T-helper 17 cell (primary cell): ENCODE measurements around the gene DENND4A. TPM values are rescaled to one million over a fixed set of nuclear protein-coding genes. Genes with fewer than 3 reads are reported as not detected.
A peak's percentile ranks its signal among the peaks of the same experiment; 100 is the strongest.
"Not testable (repeated sequence)": the region's sequence is repeated elsewhere in the genome, so short reads cannot be mapped to it uniquely, and the experiment has no call there.

ENCODE experiments used
- ATAC-seq: fragments of 150-1000 bp; cut with Tn5 transposase; 2 replicates; pipeline ENCODE4 v1.10.0; 2021; ENCODE audit warnings: mild to moderate bottlenecking, moderate library complexity
- DNase-seq, 3 donors: peaks; one replicate each; pipeline versions ENCODE4 v3.0.0 to v3.0.0-alpha.2; 2020 to 2021
- H3K9me3 ChIP-seq: one replicate; pipeline ENCODE4 v1.7.0; 2013; ENCODE audit warnings: low read length, mild to moderate bottlenecking; ENCODE audit not compliant: control insufficient read depth, poor library complexity, severe bottlenecking
- H3K27ac Mint-ChIP-seq: one replicate; pipeline ENCODE4 v1.8.0; 2022; ENCODE audit warnings: mild to moderate bottlenecking, moderate library complexity, mixed read lengths
- H3K27me3 Mint-ChIP-seq: one replicate; pipeline ENCODE4 v1.8.0; 2022; ENCODE audit warnings: mixed read lengths
- H3K36me3 Mint-ChIP-seq: one replicate; pipeline ENCODE4 v1.8.0; 2022; ENCODE audit warnings: low read depth, mixed read lengths
- H3K4me1 Mint-ChIP-seq: one replicate; pipeline ENCODE4 v1.8.0; 2022; ENCODE audit warnings: mild to moderate bottlenecking, mixed read lengths
- H3K4me3 Mint-ChIP-seq: one replicate; pipeline ENCODE4 v1.8.0; 2022; ENCODE audit warnings: mild to moderate bottlenecking, moderate library complexity, mixed read lengths
- total RNA-seq, 4 donors: library from RNA in 2 of 4; stranded (reverse) in 2 of 4; gene quantifications; one replicate each; pipeline ENCODE4 v1.2.3 and lab custom pipeline; 2022 to 2026

Gene DENND4A
- total RNA-seq, 2 donors from 2014 or later: 63.5 to 71.7 TPM

GRCh38 chr15:65812467-65812866 is 20.4 kb upstream of the DENND4A start:
- no peak overlapping the region for H3K27ac Mint-ChIP-seq
- H3K36me3 Mint-ChIP-seq: peaks cover 5% of the 10 kb centered on the region
- ATAC-seq (no peak), DNase-seq (no peak)
- H3K4me1 Mint-ChIP-seq: no peaks in the 10 kb centered on the region
- no peak overlapping the region for H3K4me3 Mint-ChIP-seq
- no peaks in the 10 kb centered on the region for H3K9me3 ChIP-seq
- no peaks in the 10 kb centered on the region for H3K27me3 Mint-ChIP-seq

- H3K36me3 Mint-ChIP-seq: peaks cover 5% of the 10 kb centered on the region
- H3K4me3 Mint-ChIP-seq: no peak overlapping the region
- no peaks in the 10 kb centered on the region for H3K27me3 Mint-ChIP-seq
- DNase-seq (no peak), ATAC-seq (no peak)
- no peaks in the 10 kb centered on the region for H3K9me3 ChIP-seq
- no peak overlapping the region for H3K27ac Mint-ChIP-seq
- H3K4me1 Mint-ChIP-seq: no peaks in the 10 kb centered on the region
Measured at GRCh38 chr15:65811835-65812234, 19.7 kb upstream of the DENND4A start.

GRCh38 chr15:65811011-65811733 is 19.1 kb upstream of the DENND4A start:
- H3K4me1 Mint-ChIP-seq, H3K4me3 Mint-ChIP-seq, H3K9me3 ChIP-seq, ATAC-seq, H3K27me3 Mint-ChIP-seq, H3K36me3 Mint-ChIP-seq, DNase-seq, H3K27ac Mint-ChIP-seq: not testable (repeated sequence)

- H3K4me1 Mint-ChIP-seq: peaks cover 2% of the 10 kb centered on the region
- no peaks in the 10 kb centered on the region for H3K27me3 Mint-ChIP-seq
- no peak overlapping the region for H3K4me3 Mint-ChIP-seq
- no peak overlapping the region for H3K27ac Mint-ChIP-seq
- H3K36me3 Mint-ChIP-seq: no peaks in the 10 kb centered on the region
- no peak for ATAC-seq
- DNase-seq: no peak
- no peaks in the 10 kb centered on the region for H3K9me3 ChIP-seq
Measured at GRCh38 chr15:65806397-65806796, 14.3 kb upstream of the DENND4A start.

- no peaks in the 10 kb centered on the region for H3K9me3 ChIP-seq
- peak overlapping the region; percentile 9 for H3K27ac Mint-ChIP-seq
- H3K4me3 Mint-ChIP-seq: no peak overlapping the region
- DNase-seq: no peak
- H3K27me3 Mint-ChIP-seq: no peaks in the 10 kb centered on the region
- H3K4me1 Mint-ChIP-seq: peaks cover 2% of the 10 kb centered on the region
- H3K36me3 Mint-ChIP-seq: no peaks in the 10 kb centered on the region
- no peak for ATAC-seq
Measured at GRCh38 chr15:65805019-65805745, 13.1 kb upstream of the DENND4A start.

- no peaks in the 10 kb centered on the region for H3K9me3 ChIP-seq
- H3K27me3 Mint-ChIP-seq: no peaks in the 10 kb centered on the region
- H3K4me1 Mint-ChIP-seq: peaks cover 4% of the 10 kb centered on the region
- DNase-seq (no peak), ATAC-seq (no peak)
- H3K36me3 Mint-ChIP-seq: no peaks in the 10 kb centered on the region
- no peak overlapping the region for H3K4me3 Mint-ChIP-seq
- H3K27ac Mint-ChIP-seq: peak overlapping the region; percentile 9
Measured at GRCh38 chr15:65804252-65804931, 12.3 kb upstream of the DENND4A start.

GRCh38 chr15:65801229-65801805 is 9.2 kb upstream of the DENND4A start:
- no peak overlapping the region for H3K4me3 Mint-ChIP-seq
- H3K4me1 Mint-ChIP-seq: peaks cover 9% of the 10 kb centered on the region
- H3K36me3 Mint-ChIP-seq: no peaks in the 10 kb centered on the region
- DNase-seq (no peak), ATAC-seq (no peak)
- no peaks in the 10 kb centered on the region for H3K9me3 ChIP-seq
- no peaks in the 10 kb centered on the region for H3K27me3 Mint-ChIP-seq
- peak overlapping the region; percentile 34 for H3K27ac Mint-ChIP-seq

- Mint-ChIP-seq H3K4me1 (peaks cover 18% of the 10 kb centered on the region), H3K36me3 (no peaks in the 10 kb centered on the region), H3K27me3 (no peaks in the 10 kb centered on the region), H3K4me3 (no peak overlapping the region), H3K27ac (peak overlapping the region; percentile 14)
- no peaks in the 10 kb centered on the region for H3K9me3 ChIP-seq
- ATAC-seq (no peak), DNase-seq (no peak)
Measured at GRCh38 chr15:65796610-65797078, 4.6 kb upstream of the DENND4A start.

GRCh38 chr15:65795663-65796216 is 3.6 kb upstream of the DENND4A start:
- Mint-ChIP-seq H3K4me1 (peaks cover 19% of the 10 kb centered on the region), H3K27me3 (no peaks in the 10 kb centered on the region), H3K4me3 (no peak overlapping the region), H3K36me3 (no peaks in the 10 kb centered on the region), H3K27ac (peak overlapping the region; percentile 14)
- DNase-seq: no peak
- ATAC-seq: no peak
- no peaks in the 10 kb centered on the region for H3K9me3 ChIP-seq

- DNase-seq: no peak
- H3K9me3 ChIP-seq: no peaks in the 10 kb centered on the region
- no peaks in the 10 kb centered on the region for H3K36me3 Mint-ChIP-seq
- peak overlapping the region; percentile 99 for H3K27ac Mint-ChIP-seq
- no peaks in the 10 kb centered on the region for H3K27me3 Mint-ChIP-seq
- peaks cover 29% of the 10 kb centered on the region for H3K4me1 Mint-ChIP-seq
- peak overlapping the region; percentile 79 for H3K4me3 Mint-ChIP-seq
- no peak for ATAC-seq
Measured at GRCh38 chr15:65793818-65794104, 1.7 kb upstream of the DENND4A start.

- Mint-ChIP-seq H3K4me1 (peaks cover 29% of the 10 kb centered on the region), H3K27me3 (no peaks in the 10 kb centered on the region), H3K27ac (peak overlapping the region; percentile 99), H3K4me3 (peak overlapping the region; percentile 93), H3K36me3 (no peaks in the 10 kb centered on the region)
- no peak for ATAC-seq
- no peak for DNase-seq
- no peaks in the 10 kb centered on the region for H3K9me3 ChIP-seq
Measured at GRCh38 chr15:65792988-65793817, 1.1 kb upstream of the DENND4A start.

- Mint-ChIP-seq H3K4me3 (peak overlapping the region; percentile 93), H3K36me3 (no peaks in the 10 kb centered on the region), H3K4me1 (peaks cover 31% of the 10 kb centered on the region), H3K27ac (peak overlapping the region; percentile 99), H3K27me3 (no peaks in the 10 kb centered on the region)
- no peaks in the 10 kb centered on the region for H3K9me3 ChIP-seq
- DNase-seq (peak; percentile 19 to 53 (median 48)), ATAC-seq (no peak)
Measured at GRCh38 chr15:65791335-65792137, 557 bp downstream of the DENND4A start.
